ENCODE data around the gene PPHLN1.

DNA sequence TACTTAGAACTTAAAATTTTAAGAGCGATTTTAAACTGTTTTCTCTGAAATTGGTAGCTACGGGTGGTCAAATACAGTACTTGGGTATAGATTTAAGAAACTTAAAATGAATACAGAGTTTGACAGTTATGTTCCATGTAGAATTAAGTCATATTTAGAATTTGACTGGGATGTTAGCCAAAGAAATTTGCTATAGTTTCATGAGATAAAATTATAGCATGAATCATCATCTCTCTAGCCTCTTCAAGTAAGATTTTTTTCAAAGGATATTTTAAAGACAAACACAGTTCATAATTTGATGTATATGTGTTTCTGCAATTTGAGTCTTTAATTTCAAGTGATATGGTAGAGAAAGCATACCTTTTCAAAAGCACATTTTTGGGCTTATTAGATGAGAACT lies 41.1 kb upstream of the PPHLN1 start:
- no peak for TF ChIP-seq REST (IDR thresholded peaks at IDR 0.05; ENCODE audit: insufficient read depth in 1 of 2, low read depth in 2 of 2, low read length in 2 of 2)
- no peak for TF ChIP-seq TAF1 (IDR thresholded peaks at IDR 0.05; ENCODE audit: borderline replicate concordance, insufficient read depth, low read length)
- no peak for TF ChIP-seq POLR2AphosphoS5 (IDR thresholded peaks at IDR 0.05; ENCODE audit: low read depth, low read length)
- no peak for TF ChIP-seq SIN3A (IDR thresholded peaks at IDR 0.05; ENCODE audit: borderline replicate concordance, insufficient read depth, low read length)

Data from PFSK-1 (cell line).